Adrenal gland (tissue), 12 donors: ENCODE measurements around the gene UGT1A10. TPM values are rescaled to one million over a fixed set of nuclear protein-coding genes. Genes with fewer than 3 reads are reported as not detected.
"Not testable (repeated sequence)": the region's sequence is repeated elsewhere in the genome, so short reads cannot be mapped to it uniquely, and the experiment has no call there.

Experiments used
- DNase-seq, 7 donors: peaks; one replicate each; pipeline ENCODE4 v3.0.0-alpha.2; 2019 to 2020
- H3K27ac ChIP-seq, 5 donors: fragments of 200-600 bp; sonication (generic) in 4 of 5; 1 replicate in 3 of 5; 2 replicates in 2 of 5; pipeline versions ENCODE4 v1.5.1 to v1.8.0; 2016 to 2020; ENCODE audit warnings: mild to moderate bottlenecking in 1 of 5
- H3K27me3 ChIP-seq: fragments of 200-600 bp; 2 replicates; pipeline ENCODE4 v1.8.0; 2021
- H3K36me3 ChIP-seq, 2 donors: fragments of 200-600 bp; replicated peaks in 1 of 2; 1 replicate in 1 of 2; 2 replicates in 1 of 2; pipeline versions ENCODE4 v1.5.1 to v1.8.0; 2018 to 2022
- H3K4me1 ChIP-seq, 2 donors: fragments of 200-600 bp; replicated peaks in 1 of 2; 1 replicate in 1 of 2; 2 replicates in 1 of 2; pipeline versions ENCODE4 v1.5.1 to v1.8.0; 2018 to 2021
- H3K4me3 ChIP-seq, 4 donors: fragments of 200-600 bp; sonication (generic) in 3 of 4; one replicate each; pipeline ENCODE4 v1.5.1; 2016 to 2018
- H3K9me3 ChIP-seq, 3 donors: fragments of 200-600 bp; sonication (generic) in 1 of 3; replicated peaks in 1 of 3; 1 replicate in 2 of 3; 2 replicates in 1 of 3; pipeline versions ENCODE4 v1.5.1 to v1.8.0; 2016 to 2021
- CTCF ChIP-seq, 6 experiments: fragments of 450-650 bp in 4 of 6; fragments of 200-600 bp in 2 of 6; sonication (generic) in 1 of 6; IDR thresholded peaks; 1 replicate in 5 of 6; 2 replicates in 1 of 6; pipeline versions ENCODE4 v1.5.1 to v1.8.0; 2016 to 2021; ENCODE audit warnings: antibody characterized with exemption in 6 of 6, mild to moderate bottlenecking in 2 of 6, moderate library complexity in 1 of 6
- POLR2A ChIP-seq, 2 donors: fragments of 450-650 bp; IDR thresholded peaks; one replicate each; pipeline ENCODE4 v1.6.1; 2017; ENCODE audit warnings: antibody characterized with exemption in 2 of 2, mild to moderate bottlenecking in 2 of 2, moderate library complexity in 1 of 2
- WGBS, 4 donors: extraction: QIAGEN DNeasy Blood & Tissue Kit in 2 of 4; methylation state at CpG; one replicate each; pipeline versions ENCODE4 v1.1.5 to v1.1.7; 2013 to 2017; 5-methylcytosine and 5-hydroxymethylcytosine counted together
- intact Hi-C, 2 donors: fragments of 100-400 bp; cut with DNase I; formaldehyde crosslinking; loops; one replicate each; pipeline versions ENCODE4 v1.14.1 to v1.15.0; 2022 to 2023
- polyA plus RNA-seq, 3 donors: library from polyadenylated mRNA; stranded (reverse); fragments of 200-250 nt in 2 of 3; fragments of 350-450 nt in 1 of 3; fragmentation: Illumina TruSeq in 1 of 3; extraction: RNeasy Lipid Tissue Mini Kit (QIAGEN cat#74804) in 1 of 3; gene quantifications; one replicate each; pipeline ENCODE4 v1.2.3, GENCODE V29; 2013 to 2014
- total RNA-seq, 9 donors: library from RNA; depleted of rRNA in 4 of 9; stranded (reverse); fragments of >200 nt in 4 of 9; fragments of 120-200 nt in 1 of 9; fragmentation: NEBNext Ultra II Directional in 1 of 9; extraction: Animal tissue kit (Norgen Biotek cat#: 25700) in 1 of 9; gene quantifications; one replicate each; pipeline versions ENCODE4 v1.1.0 to v1.2.4, GENCODE V29; 2013 to 2023
- donor health status: healthy with polysubstance abuse.
- donor health status: Bipolar disorder and iron deficiency.
- donor health status: DM: yes; HTN: yes; CAD: no.
- donor health status: DM: no; HTN: no; CAD: no.
- donor health status: DM: no; HTN: no; CAD: no.
- donor health status: DM: yes; HTN: yes; CAD: no.

Gene UGT1A10
- total and polyA plus RNA-seq, 12 donors, result not detected

DNA sequence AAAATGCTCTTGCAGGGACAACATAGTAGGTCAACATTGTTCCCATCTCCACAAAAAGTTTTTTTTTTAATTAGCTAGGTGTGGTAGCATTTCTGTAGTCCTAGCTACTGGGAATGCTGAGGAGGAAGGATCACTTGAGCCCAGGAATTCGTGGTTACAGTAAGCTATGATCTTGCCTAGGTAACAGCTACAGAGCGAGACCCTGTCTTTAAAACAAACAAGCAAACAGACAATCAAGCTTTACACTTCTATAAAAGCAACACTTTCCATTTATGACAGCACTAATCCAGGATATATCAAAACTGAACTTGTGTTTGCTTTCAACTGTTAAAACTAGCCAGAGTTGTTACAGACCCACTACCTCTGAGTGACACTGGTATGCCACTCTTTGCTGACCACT, 104.6 kb downstream of the UGT1A10 start:
- TF ChIP-seq CTCF (IDR thresholded peaks at IDR 0.05) (no peak), POLR2A (IDR thresholded peaks at IDR 0.05) (no peak)
- Histone ChIP-seq H3K4me3 (no peak overlapping the region), H3K36me3 (no peaks in the 10 kb centered on the region), H3K4me1 (no peaks in the 10 kb centered on the region), H3K9me3 (no peaks in the 10 kb centered on the region), H3K27me3 (peaks cover 5% of the 10 kb centered on the region), H3K27ac (no peak overlapping the region)
- intact Hi-C loops, result no loop called here
- 63 to 72% (median 67%) methylated on average over 2 of the region's 2 CpGs for WGBS, 4 donors
- DNase-seq, result no peak

GRCh38 chr2:233743464-233744259, 107.4 kb downstream of the UGT1A10 start:
- H3K9me3 ChIP-seq, result no peaks in the 10 kb centered on the region
- no peak overlapping the region for H3K4me3 ChIP-seq
- no peaks in the 10 kb centered on the region for H3K36me3 ChIP-seq
- no peak overlapping the region for H3K27ac ChIP-seq
- H3K27me3 ChIP-seq, result no peaks in the 10 kb centered on the region
- TF ChIP-seq POLR2A (IDR thresholded peaks at IDR 0.05) (no peak), CTCF (IDR thresholded peaks at IDR 0.05) (no peak)
- intact Hi-C loops, result no loop called here
- no peak for DNase-seq
- H3K4me1 ChIP-seq, result no peaks in the 10 kb centered on the region
- 91% methylated on average over 27 to 44 of the region's 46 CpGs for WGBS, 4 donors

DNA sequence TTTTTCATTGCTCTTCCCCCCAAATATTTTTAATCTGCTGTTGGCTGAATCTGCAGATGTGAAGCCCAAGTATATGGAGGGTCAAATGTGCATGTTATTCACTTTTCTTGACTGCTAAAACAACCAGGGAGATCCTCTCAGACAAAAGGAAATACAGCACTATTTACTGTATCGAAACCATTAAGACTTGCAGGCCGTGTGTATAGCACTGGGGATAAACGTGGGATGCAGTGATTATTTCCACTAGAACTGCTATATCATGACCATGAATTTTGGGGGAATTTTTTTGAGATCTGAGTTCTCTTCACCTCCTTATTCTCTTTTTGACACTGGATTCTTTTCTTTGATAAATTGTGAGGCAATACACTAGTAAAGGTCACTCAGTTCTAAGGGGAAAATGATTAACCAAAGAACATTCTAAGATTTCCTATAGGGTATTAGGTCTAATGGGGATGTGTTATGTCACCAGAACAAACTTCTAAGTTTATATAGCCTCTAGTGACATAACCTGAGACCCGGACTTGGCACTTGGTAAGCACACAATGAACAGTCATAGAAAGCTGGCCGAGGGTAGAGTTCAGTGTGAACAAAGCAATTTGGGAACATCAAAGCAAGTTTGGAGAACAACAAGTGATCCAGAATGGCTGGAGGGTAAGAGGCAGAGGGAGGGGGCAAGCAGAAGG, 109.0 kb downstream of the UGT1A10 start:
- 66 to 80% (median 69%) methylated on average over 5 of the region's 5 CpGs for WGBS, 4 donors
- Histone ChIP-seq H3K27me3 (no peaks in the 10 kb centered on the region), H3K4me1 (no peaks in the 10 kb centered on the region), H3K9me3 (no peaks in the 10 kb centered on the region), H3K27ac (no peak overlapping the region), H3K4me3 (no peak overlapping the region), H3K36me3 (no peaks in the 10 kb centered on the region)
- intact Hi-C loops, result no loop called here
- no peak for DNase-seq
- TF ChIP-seq POLR2A (IDR thresholded peaks at IDR 0.05) (no peak), CTCF (IDR thresholded peaks at IDR 0.05) (no peak)

GRCh38 chr2:233745838-233746237, 109.6 kb downstream of the UGT1A10 start:
- H3K4me1 ChIP-seq, H3K27me3 ChIP-seq, H3K27ac ChIP-seq, H3K36me3 ChIP-seq, H3K9me3 ChIP-seq, H3K4me3 ChIP-seq, DNase-seq, intact Hi-C loops: not testable (repeated sequence)
- 35 to 72% (median 65%) methylated on average over 2 of the region's 2 CpGs for WGBS, 4 donors
